ENCODE data around the gene RAPGEF3. TPM values are rescaled to one million over a fixed set of nuclear protein-coding genes. Genes with fewer than 3 reads are reported as not detected.

Gene RAPGEF3
- total RNA-seq, result 1 to 10 TPM in 1 of 2 donors, under 1 TPM in 1; 0.62 to 1.4 TPM

- H3K36me3 Mint-ChIP-seq (ENCODE audit: insufficient read depth in 2 of 2), result no peaks in the 10 kb centered on the region
- peak; percentile 77 to 82 for DNase-seq
- ATAC-seq (replicated peaks in 1 of 2), result peak; percentile 83 to 85
- no peak within 1 kb of the TSS for H3K27ac Mint-ChIP-seq
- H3K27me3 Mint-ChIP-seq (ENCODE audit: low read depth), result peaks cover 12% of the 10 kb centered on the region
- H3K4me1 Mint-ChIP-seq (ENCODE audit: low read depth), result peaks cover 57% of the 10 kb centered on the region
- H3K9me3 Mint-ChIP-seq, result no peaks in the 10 kb centered on the region
- H3K4me3 Mint-ChIP-seq, result peak within 1 kb of the TSS; percentile 84 to 86
Measured at GRCh38 chr12:47758834-47759690, at the start of gene RAPGEF3. TSS of gene RAPGEF3 (minus strand) at chr12:47758880. CDS start at chr12:47758556, 324 bp downstream.

GRCh38 chr12:47808050-47808449 is 49.4 kb upstream of the RAPGEF3 start:
- H3K27me3 Mint-ChIP-seq (ENCODE audit: low read depth), result no peaks in the 10 kb centered on the region
- peak; percentile 34 to 54 for ATAC-seq (replicated peaks in 1 of 2)
- DNase-seq, result peak; percentile 79 to 85
- no peaks in the 10 kb centered on the region for H3K9me3 Mint-ChIP-seq
- H3K27ac Mint-ChIP-seq, result peak overlapping the region; percentile 94
- peak overlapping the region; percentile 81 to 86 for H3K4me3 Mint-ChIP-seq
- H3K36me3 Mint-ChIP-seq (ENCODE audit: insufficient read depth in 2 of 2), result peaks cover 1 to 21% of the 10 kb centered on the region in 2 donors
- peaks cover 97% of the 10 kb centered on the region for H3K4me1 Mint-ChIP-seq (ENCODE audit: low read depth)

GRCh38 chr12:47807338-47807737 is 48.7 kb upstream of the RAPGEF3 start:
- peak overlapping the region; percentile 81 to 86 for H3K4me3 Mint-ChIP-seq

GRCh38 chr12:47805417-47805816 is 46.7 kb upstream of the RAPGEF3 start:
- no peak for ATAC-seq (replicated peaks in 1 of 2)
- Mint-ChIP-seq H3K36me3 (ENCODE audit: insufficient read depth in 2 of 2) (peaks cover 6 to 23% of the 10 kb centered on the region in 2 donors), H3K27ac (peak overlapping the region; percentile 94), H3K9me3 (no peaks in the 10 kb centered on the region), H3K4me3 (peak overlapping the region; percentile 67 to 81), H3K27me3 (ENCODE audit: low read depth) (no peaks in the 10 kb centered on the region), H3K4me1 (ENCODE audit: low read depth) (peaks cover 97% of the 10 kb centered on the region)
- no peak for DNase-seq

More at GRCh38 chr12:47807338-47807737, 48.7 kb upstream of the RAPGEF3 start:
- Mint-ChIP-seq H3K27ac (peak overlapping the region; percentile 94), H3K4me1 (ENCODE audit: low read depth) (peaks cover 100% of the 10 kb centered on the region), H3K9me3 (no peaks in the 10 kb centered on the region), H3K27me3 (ENCODE audit: low read depth) (no peaks in the 10 kb centered on the region), H3K36me3 (ENCODE audit: insufficient read depth in 2 of 2) (peaks cover 2 to 22% of the 10 kb centered on the region in 2 donors)
- DNase-seq (no peak), ATAC-seq (replicated peaks in 1 of 2) (no peak)

GRCh38 chr12:47804171-47804570 is 45.5 kb upstream of the RAPGEF3 start:
- peak overlapping the region; percentile 67 to 81 for H3K4me3 Mint-ChIP-seq
- peaks cover 6 to 22% of the 10 kb centered on the region in 2 donors for H3K36me3 Mint-ChIP-seq (ENCODE audit: insufficient read depth in 2 of 2)
- peaks cover 90% of the 10 kb centered on the region for H3K4me1 Mint-ChIP-seq (ENCODE audit: low read depth)

GRCh38 chr12:47803191-47803875 is 44.7 kb upstream of the RAPGEF3 start:
- no peaks in the 10 kb centered on the region for H3K9me3 Mint-ChIP-seq

More at GRCh38 chr12:47804171-47804570, 45.5 kb upstream of the RAPGEF3 start:
- DNase-seq, result no peak
- H3K27ac Mint-ChIP-seq, result peak overlapping the region; percentile 94
- H3K27me3 Mint-ChIP-seq (ENCODE audit: low read depth), result no peaks in the 10 kb centered on the region
- H3K9me3 Mint-ChIP-seq, result no peaks in the 10 kb centered on the region
- ATAC-seq (replicated peaks in 1 of 2), result no peak

GRCh38 chr12:47802312-47802711 is 43.6 kb upstream of the RAPGEF3 start:
- H3K4me1 Mint-ChIP-seq (ENCODE audit: low read depth), result peaks cover 77% of the 10 kb centered on the region
- peak overlapping the region; percentile 35 to 54 for H3K4me3 Mint-ChIP-seq
- DNase-seq (no peak), ATAC-seq (replicated peaks in 1 of 2) (peak; percentile 25 to 27)
- no peaks in the 10 kb centered on the region for H3K27me3 Mint-ChIP-seq (ENCODE audit: low read depth)
- peak overlapping the region; percentile 92 for H3K27ac Mint-ChIP-seq
- H3K9me3 Mint-ChIP-seq, result no peaks in the 10 kb centered on the region
- H3K36me3 Mint-ChIP-seq (ENCODE audit: insufficient read depth in 2 of 2), result peaks cover 8 to 30% of the 10 kb centered on the region in 2 donors

More at GRCh38 chr12:47803191-47803875, 44.7 kb upstream of the RAPGEF3 start:
- Mint-ChIP-seq H3K4me3 (peak overlapping the region; percentile 35 to 81), H3K4me1 (ENCODE audit: low read depth) (peaks cover 86% of the 10 kb centered on the region), H3K27ac (peak overlapping the region; percentile 92), H3K27me3 (ENCODE audit: low read depth) (no peaks in the 10 kb centered on the region), H3K36me3 (ENCODE audit: insufficient read depth in 2 of 2) (peaks cover 6 to 23% of the 10 kb centered on the region in 2 donors)
- ATAC-seq (replicated peaks in 1 of 2), result no peak
- DNase-seq, result no peak

GRCh38 chr12:47801904-47802246 is 43.2 kb upstream of the RAPGEF3 start:
- DNase-seq, result no peak
- Mint-ChIP-seq H3K4me1 (ENCODE audit: low read depth) (peaks cover 72% of the 10 kb centered on the region), H3K9me3 (no peaks in the 10 kb centered on the region), H3K4me3 (peak overlapping the region in 1 of 2 donors; percentile 54), H3K27me3 (ENCODE audit: low read depth) (no peaks in the 10 kb centered on the region), H3K36me3 (ENCODE audit: insufficient read depth in 2 of 2) (peaks cover 6 to 32% of the 10 kb centered on the region in 2 donors), H3K27ac (peak overlapping the region; percentile 90)
- ATAC-seq (replicated peaks in 1 of 2), result no peak

- Mint-ChIP-seq H3K36me3 (ENCODE audit: insufficient read depth in 2 of 2) (peaks cover 6 to 32% of the 10 kb centered on the region in 2 donors), H3K27ac (peak overlapping the region; percentile 67), H3K9me3 (no peaks in the 10 kb centered on the region), H3K27me3 (ENCODE audit: low read depth) (no peaks in the 10 kb centered on the region), H3K4me1 (ENCODE audit: low read depth) (peaks cover 67% of the 10 kb centered on the region), H3K4me3 (no peak overlapping the region)
- no peak for ATAC-seq (replicated peaks in 1 of 2)
- DNase-seq, result no peak
Measured at GRCh38 chr12:47801170-47801903, 42.7 kb upstream of the RAPGEF3 start.

- Mint-ChIP-seq H3K4me1 (ENCODE audit: low read depth) (peaks cover 59% of the 10 kb centered on the region), H3K4me3 (no peak overlapping the region), H3K36me3 (ENCODE audit: insufficient read depth in 2 of 2) (peaks cover 6 to 33% of the 10 kb centered on the region in 2 donors), H3K27me3 (ENCODE audit: low read depth) (no peaks in the 10 kb centered on the region), H3K9me3 (no peaks in the 10 kb centered on the region), H3K27ac (no peak overlapping the region)
- ATAC-seq (replicated peaks in 1 of 2) (no peak), DNase-seq (no peak)
Measured at GRCh38 chr12:47800582-47800981, 41.9 kb upstream of the RAPGEF3 start.

GRCh38 chr12:47799357-47799955 is 40.8 kb upstream of the RAPGEF3 start:
- ATAC-seq (replicated peaks in 1 of 2), result no peak
- peaks cover 7 to 28% of the 10 kb centered on the region in 2 donors for H3K36me3 Mint-ChIP-seq (ENCODE audit: insufficient read depth in 2 of 2)

GRCh38 chr12:47798382-47798948 is 39.8 kb upstream of the RAPGEF3 start:
- no peak overlapping the region for H3K4me3 Mint-ChIP-seq
- no peaks in the 10 kb centered on the region for H3K9me3 Mint-ChIP-seq
- peaks cover 13 to 30% of the 10 kb centered on the region in 2 donors for H3K36me3 Mint-ChIP-seq (ENCODE audit: insufficient read depth in 2 of 2)
- DNase-seq (no peak), ATAC-seq (replicated peaks in 1 of 2) (no peak)
- H3K4me1 Mint-ChIP-seq (ENCODE audit: low read depth), result peaks cover 38% of the 10 kb centered on the region
- H3K27ac Mint-ChIP-seq, result no peak overlapping the region
- H3K27me3 Mint-ChIP-seq (ENCODE audit: low read depth), result no peaks in the 10 kb centered on the region

More at GRCh38 chr12:47799357-47799955, 40.8 kb upstream of the RAPGEF3 start:
- peaks cover 48% of the 10 kb centered on the region for H3K4me1 Mint-ChIP-seq (ENCODE audit: low read depth)
- H3K9me3 Mint-ChIP-seq, result no peaks in the 10 kb centered on the region
- H3K27me3 Mint-ChIP-seq (ENCODE audit: low read depth), result no peaks in the 10 kb centered on the region
- no peak for DNase-seq
- no peak overlapping the region for H3K27ac Mint-ChIP-seq
- no peak overlapping the region for H3K4me3 Mint-ChIP-seq
